Umbilical cord (tissue), 2 donors: Measurements from ENCODE around the gene KRT10. TPM values are rescaled to one million over a fixed set of nuclear protein-coding genes. Genes with fewer than 3 reads are reported as not detected.

ENCODE experiments used
- DNase-seq: peaks from one replicate; pipeline ENCODE4 v3.0.0-alpha.2; 2015; ENCODE audit warnings: low spot score
- total RNA-seq: library from RNA; depleted of rRNA; stranded (reverse); fragments of >200 nt; gene quantifications from one replicate; pipeline ENCODE4 v1.2.3, GENCODE V29; 2014; ENCODE audit warnings: low replicate concordance; ENCODE audit not compliant: insufficient read depth

The KRT10 gene
- total RNA-seq, 1 donor from 2014 or later = 45.7 TPM

DNA sequence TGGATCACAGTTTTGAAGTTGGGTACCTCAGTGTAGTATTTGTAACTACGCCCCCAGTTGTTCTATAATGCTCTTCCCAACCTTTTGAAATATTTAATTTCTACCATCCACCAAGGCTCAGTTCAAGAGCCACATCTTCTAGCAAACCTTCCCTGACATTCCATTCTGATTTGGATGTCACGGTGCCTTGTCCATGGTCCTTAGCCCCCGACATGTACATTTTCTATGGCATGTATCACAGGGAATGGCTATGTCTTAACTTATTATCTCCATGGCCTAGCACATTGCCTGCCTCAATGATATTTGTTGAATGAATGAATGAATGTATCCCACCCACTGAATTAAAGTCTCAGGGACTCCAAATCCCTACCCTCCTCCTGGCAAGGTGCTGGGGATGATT, 16.3 kb downstream of the KRT10 start:
- no peak for DNase-seq

DNA sequence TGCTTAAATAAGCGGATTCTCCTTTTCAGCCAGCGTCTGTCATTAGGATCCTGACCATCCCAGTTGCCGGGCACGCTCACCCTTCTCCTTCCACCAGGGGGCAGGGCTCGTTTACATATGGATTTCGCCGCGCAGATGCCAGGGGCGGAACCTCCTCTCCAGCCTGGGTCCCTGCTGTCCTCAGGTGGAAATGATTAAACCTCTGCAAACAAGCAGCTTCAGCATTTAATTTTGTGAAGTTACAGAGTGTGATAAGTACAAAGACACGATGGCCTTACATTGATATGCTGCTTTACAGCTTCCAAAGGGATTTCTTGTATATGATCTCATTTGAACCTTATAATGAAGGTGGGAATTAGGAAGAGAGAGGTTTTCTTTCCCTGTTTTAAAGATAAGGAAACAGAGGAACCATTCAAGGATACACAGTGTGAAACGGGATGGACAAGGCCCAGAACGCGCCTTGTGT, 18.8 kb downstream of the KRT10 start:
- DNase-seq = peak; percentile 75

DNA sequence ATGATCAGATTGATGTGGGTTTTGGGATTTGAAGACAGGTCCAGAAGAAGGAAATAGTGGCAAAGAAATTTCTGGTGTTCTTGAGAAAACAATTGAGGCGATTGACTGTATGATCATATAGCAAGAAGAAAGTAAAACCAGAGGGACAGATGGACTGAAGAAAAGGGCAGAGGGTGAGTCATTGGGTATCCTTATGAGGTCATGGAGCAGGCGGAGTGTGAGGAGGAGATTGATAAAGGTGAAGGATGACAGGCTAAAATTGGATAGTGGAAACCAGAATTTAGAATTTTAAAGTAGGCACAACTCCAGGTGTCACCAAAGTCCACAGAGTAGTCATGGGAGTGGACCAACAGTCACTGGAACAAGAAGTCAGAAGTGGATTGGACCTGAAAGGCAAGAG, 21.3 kb downstream of the KRT10 start:
- no peak for DNase-seq

DNA sequence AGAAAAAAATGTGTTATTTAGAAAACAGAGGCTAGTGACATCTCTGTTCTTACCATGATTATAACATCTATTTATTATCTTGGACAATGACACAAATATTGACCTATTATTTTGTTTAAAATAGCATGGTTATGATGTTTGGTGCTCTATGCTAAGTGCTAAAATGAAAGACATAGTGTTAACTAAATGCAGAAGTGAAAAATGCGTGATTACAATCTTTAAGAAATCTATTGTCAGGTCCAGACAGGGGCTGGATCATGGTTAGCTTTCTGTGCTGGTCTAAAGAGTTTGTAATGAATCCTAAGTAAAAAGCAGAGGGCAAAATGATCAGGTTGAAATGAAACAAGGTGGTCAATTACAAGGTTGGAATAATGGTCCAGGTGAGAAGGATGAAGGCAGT, 22.0 kb downstream of the KRT10 start:
- DNase-seq = no peak

DNA sequence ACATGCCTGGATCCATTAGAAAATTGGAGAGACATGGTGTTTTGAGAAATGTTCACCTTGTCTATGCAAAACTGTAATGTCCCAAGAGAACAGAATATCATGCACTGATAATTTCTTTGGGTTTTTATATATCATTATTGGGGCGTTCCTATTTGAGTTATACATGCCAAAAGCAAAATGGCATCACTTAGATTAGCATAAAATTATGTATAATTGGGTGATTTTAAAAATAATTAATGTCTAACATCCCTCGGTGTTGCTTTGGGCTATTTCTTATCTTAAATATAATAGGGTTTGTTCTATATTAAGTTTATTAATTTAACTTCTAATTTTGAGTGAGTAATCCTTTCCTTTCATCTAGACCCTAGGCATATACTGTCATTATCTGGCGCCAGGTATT, 22.6 kb downstream of the KRT10 start, which contains the start of gene KRT28:
Gene KRT28, minus strand, starts transcription at position 101 of the 400 bp plus-strand sequence. Its CDS starts 66 bp downstream, at position 35.
- DNase-seq = no peak

DNA sequence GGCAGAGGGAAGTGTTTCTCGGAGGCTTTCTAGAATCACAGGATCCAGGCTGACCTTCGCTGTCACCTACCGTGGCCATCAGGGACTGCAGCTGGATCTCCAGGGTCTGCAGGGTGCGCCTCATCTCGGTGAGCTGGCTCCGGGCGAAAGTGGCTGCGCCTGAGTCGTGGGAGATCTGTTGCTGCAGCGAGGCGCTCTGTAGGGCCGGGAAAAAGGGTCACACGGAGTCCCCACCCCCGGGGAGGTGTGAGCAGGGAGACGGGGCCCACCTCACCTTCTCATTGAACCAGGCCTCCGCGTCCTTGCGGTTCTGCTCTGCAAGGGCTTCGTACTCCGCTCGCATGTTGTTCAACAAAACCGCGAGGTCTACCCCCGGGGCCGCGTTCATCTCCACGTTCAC, 25.6 kb downstream of the KRT10 start:
- no peak for DNase-seq

DNA sequence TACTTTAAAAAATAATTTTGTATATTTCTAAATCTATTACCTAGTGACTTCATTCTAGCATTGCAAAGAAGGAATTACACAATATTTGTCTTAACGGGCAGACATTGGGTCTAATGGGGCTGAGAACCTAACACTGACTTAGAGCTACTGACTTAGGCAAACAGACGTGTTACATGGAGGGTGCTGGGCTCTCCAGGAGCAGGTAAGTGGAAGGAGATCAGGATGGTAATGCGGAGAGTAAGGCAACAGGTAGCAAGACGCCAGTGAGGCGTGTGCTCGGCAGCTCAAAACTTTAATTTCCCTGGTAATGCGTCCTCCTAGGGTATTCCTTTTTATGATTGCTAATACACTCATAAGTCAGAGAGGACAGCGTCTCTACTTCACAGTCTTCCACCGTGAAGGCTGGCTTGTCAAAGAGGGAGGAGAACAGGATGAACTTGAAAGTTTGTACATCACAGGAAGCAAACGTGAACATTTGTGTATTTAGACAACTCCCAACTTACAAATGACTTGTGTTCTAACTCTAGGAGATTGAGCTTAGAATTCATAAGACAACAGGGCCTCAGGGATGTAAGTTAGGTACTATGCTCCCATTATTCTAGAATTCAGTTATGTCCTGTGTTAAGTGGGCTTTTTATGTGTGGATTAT, 27.3 kb downstream of the KRT10 start:
- DNase-seq = no peak

DNA sequence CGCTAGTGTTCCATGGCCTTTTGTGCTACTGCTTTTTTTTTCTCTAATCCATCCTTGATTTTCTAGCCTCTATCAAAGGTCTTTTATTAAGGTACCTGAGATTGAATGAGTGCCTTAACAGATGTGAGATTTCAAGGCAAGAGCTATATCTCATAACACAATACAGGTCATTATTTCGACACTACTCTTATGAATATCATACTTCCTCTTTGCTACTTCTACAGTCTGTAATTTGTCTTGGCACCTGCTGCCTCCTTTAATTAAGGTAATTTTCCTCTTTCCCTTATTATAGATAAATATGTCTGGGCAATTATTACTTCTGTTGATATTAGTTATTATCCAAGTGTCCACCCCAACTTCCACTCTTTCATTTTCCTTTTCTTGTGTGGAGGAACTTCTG, 27.9 kb downstream of the KRT10 start:
- DNase-seq = no peak

DNA sequence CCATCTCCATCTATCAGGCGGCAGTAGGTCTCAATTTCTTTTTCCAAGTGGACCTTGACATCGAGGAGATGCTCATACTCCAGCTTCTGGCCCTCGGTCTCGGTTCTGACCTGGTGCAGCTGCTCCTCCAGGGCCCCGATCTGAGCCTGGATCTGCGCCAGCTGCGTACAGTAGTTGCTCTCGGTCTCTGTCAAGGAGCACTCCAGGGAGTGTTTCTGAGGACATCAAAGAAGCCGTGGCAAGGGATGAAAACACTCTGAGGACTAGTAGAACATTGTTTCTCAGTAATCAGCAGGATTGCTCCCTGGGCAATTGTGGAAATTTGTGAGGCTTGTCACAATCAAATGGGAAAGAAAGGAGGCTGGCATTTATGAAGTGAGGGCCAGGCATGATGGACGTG, 28.6 kb downstream of the KRT10 start:
- no peak for DNase-seq

DNA sequence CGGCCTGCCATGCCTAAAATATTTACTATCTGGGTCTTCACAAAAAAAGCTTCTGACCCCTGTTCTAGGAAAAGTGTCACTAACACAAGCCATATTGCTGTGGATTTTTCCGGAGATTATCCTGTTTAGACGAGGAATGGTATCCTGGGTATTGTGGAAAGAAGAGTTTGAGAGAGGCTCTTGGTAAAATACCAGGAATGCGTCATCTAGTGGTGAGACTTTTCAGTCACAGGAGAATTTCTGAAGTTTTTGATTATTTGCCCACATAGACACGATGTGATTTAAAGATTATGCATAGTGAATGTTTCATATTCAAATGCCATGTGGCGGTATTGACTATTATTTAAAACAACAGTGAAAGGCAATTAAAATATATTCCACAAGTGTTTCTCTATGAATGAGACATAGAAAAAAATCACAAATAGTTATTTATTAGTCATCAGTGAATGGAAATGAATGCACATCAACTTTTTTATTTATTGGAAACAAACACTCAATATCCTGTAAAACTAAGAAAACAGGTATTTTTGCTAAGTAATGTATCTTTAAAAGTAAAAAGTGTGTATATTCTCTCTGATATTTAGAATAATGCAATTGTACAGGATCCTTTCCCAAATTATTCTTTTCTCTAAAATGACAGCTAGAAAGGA, 30.5 kb downstream of the KRT10 start:
- peak; percentile 74 for DNase-seq

DNA sequence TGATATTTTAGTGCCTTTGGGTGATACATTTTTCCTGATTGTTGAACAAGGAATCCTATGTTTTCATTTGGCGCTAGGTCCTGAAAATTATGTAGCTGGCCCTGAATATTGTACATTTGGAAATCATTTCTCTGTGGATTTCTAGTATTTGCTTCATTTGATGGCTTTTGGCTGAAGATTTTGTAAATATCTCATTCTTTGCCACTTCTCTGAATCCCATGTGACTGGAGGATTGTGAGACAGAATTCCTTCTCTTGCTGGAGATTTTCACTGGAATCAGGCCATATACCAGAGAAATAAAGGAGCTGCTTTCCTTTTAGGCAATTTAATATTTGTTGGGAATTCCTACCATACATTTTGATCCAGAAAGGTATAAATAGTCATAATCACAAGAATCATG, 31.3 kb downstream of the KRT10 start:
- DNase-seq = peak; percentile 58

DNA sequence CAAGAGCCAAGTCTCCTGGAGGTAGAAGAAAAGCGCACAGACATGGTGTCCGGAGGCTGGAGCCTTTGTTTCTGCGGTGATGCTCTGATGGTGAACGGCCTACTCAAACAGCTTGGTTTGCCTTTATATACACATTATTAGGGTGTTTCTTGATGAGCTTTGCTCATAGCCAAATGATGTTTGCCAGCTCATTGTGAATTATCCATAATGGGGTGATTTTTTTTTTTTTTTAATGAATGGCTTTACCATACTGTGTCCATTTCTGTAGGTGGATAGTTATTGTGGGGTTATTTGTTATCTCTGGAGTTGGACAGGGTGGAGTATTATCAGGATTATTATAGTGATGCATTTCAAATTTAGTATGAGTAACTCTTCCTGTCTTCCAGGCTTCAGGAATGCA, 40.0 kb downstream of the KRT10 start, which contains the start of gene KRT27:
Gene KRT27, minus strand, starts transcription at position 101 of the 400 bp plus-strand sequence. Its CDS starts 57 bp downstream, at position 44.
- DNase-seq = no peak

DNA sequence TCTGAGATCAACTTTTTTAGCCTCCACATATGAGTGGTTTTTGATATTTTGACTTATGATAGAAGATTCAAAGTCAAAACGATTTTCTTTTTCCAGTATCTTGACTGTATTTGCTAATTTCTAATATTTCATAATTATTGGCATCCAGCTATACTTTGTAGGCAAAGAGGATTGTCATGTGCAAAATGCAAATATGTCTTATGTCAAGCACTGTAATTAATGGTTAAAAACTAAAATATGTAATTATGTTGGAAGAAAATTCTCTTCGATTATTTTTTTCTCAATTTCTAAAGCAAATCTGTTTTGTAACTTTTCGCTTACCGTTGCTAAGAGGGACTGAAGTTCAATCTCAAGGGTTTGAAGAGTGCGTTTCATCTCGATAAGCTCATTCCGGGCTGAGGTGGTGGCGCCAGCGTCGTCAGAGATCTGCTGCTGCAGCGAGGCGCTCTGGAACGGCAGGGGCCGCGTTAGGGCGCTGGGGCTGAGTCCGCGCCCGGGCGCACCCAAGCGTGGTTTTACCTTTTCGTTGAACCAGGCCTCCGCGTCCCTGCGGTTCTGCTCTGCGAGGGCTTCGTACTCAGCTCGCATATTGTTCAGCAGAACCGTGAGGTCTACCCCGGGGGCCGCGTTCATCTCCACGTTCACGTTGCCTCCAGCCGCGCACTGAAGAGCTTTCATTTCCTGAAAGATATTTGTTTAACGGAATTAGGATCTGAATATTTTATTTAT, 43.1 kb downstream of the KRT10 start:
- DNase-seq = peak; percentile 13

DNA sequence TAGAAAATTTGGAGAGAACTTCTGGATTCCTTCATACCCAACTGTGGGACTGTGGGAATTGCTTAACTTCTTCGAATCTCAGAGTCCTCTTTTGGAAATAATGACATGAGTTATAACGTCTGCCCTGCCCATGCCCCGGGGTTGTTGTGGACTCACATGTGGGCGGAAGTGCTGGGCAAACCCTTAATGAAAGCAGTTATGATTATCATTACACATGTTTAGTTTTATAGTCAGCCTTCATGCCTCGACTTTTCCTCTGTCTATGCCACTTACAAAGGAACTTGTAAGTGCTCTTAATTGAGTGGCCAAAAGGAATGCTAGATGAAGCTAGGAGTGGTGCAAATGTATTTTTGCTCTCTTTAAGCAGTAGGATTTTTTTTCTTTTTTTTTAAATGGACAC, 44.0 kb downstream of the KRT10 start:
- DNase-seq = no peak

DNA sequence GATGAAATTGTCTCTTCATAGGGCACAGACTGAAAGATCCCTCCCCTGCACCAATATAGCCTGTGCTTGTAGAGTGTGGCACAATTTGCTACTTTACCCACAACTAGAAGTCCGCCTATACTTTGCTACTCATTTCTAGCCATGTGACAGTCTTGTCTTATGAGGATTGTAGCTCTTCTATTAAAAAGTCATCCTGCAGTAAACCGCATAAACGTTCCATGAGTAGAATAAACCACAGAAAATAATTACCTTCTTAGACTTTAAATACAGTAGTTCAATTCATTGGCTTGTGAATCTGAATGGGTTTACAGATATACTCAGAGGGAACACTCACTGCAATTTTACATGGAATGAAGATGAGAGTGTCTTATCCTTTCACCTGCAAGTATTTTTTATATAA, 44.4 kb downstream of the KRT10 start:
- DNase-seq = no peak

DNA sequence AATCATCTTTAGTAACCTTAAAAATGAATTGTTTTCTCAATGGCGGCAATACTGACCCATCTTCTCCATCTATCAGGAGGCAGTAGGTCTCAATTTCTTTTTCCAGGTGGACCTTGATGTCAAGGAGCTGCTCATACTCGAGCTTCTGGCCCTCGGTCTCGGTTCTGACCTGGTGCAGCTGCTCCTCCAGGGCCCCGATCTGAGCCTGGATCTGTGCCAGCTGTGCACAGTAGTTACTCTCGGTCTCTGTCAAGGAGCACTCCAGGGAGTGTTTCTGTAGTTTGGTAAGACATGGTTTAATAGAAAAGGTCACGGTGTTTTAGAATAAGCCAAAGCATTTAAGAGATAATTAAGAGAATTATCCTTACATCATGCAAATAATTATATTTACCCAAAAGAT, 45.0 kb downstream of the KRT10 start:
- no peak for DNase-seq

DNA sequence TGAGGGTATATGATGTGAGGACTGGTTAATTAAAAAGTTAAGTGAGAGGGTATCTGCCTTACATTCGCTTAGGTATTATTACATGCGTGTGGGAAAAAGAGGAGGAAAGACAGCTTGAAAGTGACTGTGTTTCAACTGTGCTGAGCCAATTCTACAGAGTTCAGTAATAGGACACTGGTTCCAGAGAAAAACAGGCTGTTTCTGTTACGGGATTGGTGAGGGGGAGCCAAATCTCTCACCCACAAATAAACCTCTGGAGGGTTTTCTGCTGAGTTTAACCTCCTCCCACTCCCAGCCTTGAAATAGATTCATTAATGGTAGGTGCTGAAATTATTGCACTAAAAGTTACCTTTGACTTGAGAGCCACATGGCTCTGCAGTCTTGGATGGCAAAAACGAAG, 46.5 kb downstream of the KRT10 start:
- DNase-seq = no peak

DNA sequence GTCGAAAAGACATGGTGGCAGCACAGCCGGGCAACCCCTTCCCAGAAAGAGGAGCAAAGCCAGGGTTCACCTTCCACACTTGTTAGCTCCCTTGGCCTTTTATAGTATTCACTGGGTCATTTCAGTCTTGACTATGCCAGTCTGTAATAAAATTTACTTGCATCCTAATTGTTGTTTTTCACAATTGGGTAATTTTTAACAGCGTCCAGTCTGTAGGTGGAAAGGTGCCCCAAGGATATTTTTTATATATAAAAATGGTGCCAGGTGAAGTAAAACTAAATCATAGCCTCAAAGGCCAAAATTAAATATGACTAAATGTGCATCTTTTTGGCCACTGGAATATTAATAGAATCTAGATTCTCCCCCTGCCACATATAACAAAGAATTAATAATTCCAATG, 50.3 kb downstream of the KRT10 start, which contains the start of gene KRT26:
Gene KRT26, minus strand, starts transcription at position 101 of the 400 bp plus-strand sequence. Its CDS starts 88 bp downstream, at position 13.
- DNase-seq = no peak
